Body of pancreas (tissue), 4 donors: Measurements from ENCODE around the gene PERM1.

Experiments used
- POLR2A ChIP-seq, 3 donors: fragments of 450-650 bp; IDR thresholded peaks; one replicate each; pipeline ENCODE4 v1.6.1; 2016; ENCODE audit warnings: antibody characterized with exemption in 3 of 3, mild to moderate bottlenecking in 2 of 3
- TF ChIP-seq, protein P1 (sequence below), 7 experiments: fragments of 450-650 bp in 4 of 7; fragments of 200-600 bp in 3 of 7; sonication (generic) in 3 of 7; IDR thresholded peaks; one replicate each; pipeline ENCODE4 v1.5.1; 2016 to 2019; ENCODE audit warnings: antibody characterized with exemption in 7 of 7

DNA sequence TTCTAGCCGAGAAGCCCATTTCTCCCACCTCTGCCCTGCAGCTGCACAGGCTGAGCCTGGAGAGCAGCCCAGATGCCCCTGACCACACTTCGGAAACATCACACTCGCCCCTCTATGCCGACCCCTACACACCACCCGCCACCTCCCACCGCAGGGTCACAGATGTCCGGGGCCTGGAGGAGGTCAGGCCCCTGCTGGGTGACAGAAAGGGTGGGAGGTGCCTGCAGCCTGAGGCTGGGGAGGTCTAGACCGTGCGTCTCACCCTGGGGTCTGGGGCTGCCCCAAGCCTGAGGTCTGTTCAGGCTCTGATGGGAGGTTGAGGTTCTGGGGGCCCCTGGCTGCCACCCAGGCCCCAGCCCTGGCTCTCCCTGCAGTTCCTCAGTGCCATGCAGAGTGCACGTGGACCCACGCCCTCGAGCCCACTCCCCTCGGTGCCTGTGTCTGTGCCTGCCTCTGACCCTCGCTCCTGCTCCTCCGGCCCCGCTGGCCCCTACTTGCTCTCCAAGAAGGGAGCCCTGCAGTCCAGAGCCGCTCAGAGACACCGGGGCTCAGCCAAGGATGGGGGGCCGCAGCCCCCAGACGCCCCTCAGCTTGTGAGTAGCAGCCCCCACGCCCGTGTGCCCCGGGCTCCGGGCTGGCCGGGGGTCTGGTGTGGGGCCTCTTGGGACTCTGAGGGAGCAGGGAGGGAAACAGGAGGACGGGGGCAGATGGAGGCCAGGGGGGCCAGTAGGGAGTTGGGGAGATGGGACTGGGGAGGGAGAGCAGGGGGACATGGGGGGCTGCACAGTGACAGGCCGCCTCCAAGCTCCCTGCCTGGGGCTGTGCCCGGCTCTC is 8.2 kb downstream of the PERM1 start:
- TF ChIP-seq, protein P1, sequence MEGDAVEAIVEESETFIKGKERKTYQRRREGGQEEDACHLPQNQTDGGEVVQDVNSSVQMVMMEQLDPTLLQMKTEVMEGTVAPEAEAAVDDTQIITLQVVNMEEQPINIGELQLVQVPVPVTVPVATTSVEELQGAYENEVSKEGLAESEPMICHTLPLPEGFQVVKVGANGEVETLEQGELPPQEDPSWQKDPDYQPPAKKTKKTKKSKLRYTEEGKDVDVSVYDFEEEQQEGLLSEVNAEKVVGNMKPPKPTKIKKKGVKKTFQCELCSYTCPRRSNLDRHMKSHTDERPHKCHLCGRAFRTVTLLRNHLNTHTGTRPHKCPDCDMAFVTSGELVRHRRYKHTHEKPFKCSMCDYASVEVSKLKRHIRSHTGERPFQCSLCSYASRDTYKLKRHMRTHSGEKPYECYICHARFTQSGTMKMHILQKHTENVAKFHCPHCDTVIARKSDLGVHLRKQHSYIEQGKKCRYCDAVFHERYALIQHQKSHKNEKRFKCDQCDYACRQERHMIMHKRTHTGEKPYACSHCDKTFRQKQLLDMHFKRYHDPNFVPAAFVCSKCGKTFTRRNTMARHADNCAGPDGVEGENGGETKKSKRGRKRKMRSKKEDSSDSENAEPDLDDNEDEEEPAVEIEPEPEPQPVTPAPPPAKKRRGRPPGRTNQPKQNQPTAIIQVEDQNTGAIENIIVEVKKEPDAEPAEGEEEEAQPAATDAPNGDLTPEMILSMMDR (IDR thresholded peaks at IDR 0.05): no peak
- no peak for TF ChIP-seq POLR2A (IDR thresholded peaks at IDR 0.05)
